Suppressor macrophage treated with lipopolysaccharide for 1 hour (primary cell): Measurements from ENCODE around the gene LRP8.

Experiments used
- DNase-seq, 3 donors: peaks; one replicate each; pipeline ENCODE4 v3.0.0-alpha.2; 2020 to 2022

LRP8 gene

DNA sequence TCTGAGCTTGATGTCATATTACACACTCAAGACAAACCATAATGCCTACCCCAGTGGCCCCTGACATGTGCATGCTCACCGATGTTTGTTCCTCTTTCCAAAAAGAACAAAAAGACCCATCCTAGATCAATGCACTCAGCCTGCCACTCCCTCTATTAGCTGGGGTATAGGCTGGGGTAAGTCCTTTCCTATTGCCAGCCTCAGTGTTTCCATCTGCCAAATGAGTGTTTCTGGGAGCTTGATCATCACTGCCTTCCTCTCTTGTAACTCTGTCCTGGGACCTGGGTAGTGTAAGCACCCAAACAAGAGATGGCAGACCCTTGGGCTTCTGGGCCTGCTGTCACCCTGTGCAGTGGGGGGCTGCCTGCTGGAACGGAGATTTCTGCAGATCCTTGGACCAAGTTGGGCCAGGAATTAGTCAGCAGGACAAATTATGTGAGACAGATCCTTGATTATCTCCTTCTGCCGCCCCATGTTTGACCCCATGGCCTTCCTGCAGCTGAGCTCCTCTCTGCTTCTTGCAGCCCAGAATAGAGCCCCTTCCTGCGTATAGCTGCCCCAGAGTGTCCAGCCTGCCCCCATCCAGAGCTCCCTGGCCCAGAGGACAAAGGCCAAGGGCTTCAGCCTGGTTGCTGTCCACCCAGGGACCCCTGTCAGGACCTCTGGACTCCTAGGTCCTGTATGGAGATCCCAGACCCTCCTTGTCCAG, 31.5 kb upstream of the LRP8 start:
- DNase-seq, result no peak

DNA sequence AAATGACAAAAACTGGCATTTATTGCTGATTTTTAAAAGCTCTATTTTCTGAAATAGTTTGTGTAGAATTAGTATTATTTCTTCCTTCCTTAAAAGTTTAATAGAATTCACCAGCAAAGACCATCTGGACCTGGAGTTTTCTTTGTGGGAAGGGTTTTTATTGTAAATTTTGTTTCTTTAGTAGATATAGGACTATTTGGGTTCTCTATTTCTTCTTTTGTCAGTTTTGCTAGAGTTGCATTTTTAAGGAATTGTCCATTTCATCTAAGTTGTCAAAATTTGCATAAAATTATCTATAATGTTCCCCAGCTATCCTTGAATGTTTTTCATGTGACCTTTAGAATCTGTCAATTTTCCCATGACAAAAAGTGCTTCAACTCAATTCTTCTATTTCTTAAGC, 28.8 kb upstream of the LRP8 start:
- DNase-seq, result no peak

DNA sequence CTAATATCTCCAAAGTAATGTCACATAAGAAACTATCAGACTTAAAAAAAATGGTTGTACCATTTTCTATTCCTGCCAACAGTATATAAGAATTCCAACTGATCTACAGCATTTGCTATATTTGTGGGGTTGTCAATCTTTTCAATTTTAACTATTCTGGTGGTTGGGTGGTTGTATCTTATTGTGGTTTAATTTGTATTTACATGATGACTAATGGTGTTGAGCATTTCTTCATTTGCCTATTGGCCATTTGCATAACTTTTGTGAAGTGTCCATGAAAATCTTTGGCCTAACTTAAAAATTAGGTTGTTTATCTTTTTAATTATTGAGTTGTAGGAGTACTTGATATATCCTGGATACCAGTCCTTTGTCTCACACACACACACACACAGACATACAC, 26.2 kb upstream of the LRP8 start:
- no peak for DNase-seq

DNA sequence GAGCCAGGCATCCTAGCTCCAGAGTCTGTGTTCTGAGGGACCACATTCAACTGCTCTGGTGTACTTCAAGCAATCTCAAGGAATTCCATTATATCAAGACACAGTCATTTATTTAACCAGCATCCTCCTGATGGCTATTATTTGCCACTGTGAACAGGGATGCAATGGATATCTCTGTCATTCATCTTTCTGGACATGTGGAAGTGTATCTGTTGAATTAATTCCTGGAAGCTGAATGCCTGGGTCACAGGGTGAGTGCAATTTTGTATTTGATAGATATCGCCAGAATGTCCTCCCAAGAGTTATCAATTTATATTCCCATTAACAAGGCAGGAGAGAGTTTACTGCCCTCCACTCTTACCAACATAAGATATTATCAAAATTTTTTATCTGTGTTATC, 24.7 kb upstream of the LRP8 start:
- DNase-seq, result no peak

DNA sequence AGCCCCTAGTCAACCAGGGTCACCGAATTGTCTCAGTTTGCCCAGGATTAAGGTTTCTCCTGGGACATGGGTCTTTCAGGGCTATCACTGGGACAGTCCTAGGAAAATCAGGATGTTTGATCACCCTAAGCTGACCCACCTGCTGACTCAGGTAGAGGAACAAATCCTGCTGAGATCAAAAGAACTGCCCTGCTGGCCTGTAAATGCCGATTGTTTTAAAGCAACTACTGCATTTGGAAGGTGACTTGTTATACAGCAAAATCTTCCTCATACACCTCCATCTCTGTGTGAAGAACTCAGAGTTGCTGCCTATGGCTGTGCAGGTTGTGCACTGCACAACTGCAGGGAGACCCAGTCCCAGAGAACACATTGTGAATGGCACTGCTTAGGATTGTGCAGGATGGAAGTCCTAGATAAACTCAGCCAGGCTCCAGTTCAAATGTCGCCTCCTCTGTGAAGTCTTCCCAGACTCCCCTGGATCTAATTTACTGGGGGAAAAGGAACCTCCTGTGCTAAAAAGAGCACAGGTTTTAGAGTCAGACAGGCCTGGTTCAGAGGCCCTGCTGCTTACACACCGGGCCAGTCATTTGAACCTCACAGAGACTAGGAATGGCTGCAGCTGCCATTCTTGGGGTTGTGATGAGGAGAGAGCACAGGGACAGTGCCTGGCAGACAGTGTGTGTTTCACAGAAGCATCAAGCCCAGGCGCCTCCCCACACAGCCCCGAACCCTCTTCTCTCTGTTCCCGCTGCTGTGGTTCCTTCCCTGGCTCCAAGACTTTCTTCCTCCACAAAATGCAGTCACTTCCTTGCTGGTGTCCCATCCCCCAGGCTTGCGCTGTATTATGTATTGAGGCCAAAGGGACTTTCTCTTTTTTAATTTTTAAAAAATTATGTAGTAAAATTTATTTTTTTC, 23.2 kb upstream of the LRP8 start:
- DNase-seq, result no peak

DNA sequence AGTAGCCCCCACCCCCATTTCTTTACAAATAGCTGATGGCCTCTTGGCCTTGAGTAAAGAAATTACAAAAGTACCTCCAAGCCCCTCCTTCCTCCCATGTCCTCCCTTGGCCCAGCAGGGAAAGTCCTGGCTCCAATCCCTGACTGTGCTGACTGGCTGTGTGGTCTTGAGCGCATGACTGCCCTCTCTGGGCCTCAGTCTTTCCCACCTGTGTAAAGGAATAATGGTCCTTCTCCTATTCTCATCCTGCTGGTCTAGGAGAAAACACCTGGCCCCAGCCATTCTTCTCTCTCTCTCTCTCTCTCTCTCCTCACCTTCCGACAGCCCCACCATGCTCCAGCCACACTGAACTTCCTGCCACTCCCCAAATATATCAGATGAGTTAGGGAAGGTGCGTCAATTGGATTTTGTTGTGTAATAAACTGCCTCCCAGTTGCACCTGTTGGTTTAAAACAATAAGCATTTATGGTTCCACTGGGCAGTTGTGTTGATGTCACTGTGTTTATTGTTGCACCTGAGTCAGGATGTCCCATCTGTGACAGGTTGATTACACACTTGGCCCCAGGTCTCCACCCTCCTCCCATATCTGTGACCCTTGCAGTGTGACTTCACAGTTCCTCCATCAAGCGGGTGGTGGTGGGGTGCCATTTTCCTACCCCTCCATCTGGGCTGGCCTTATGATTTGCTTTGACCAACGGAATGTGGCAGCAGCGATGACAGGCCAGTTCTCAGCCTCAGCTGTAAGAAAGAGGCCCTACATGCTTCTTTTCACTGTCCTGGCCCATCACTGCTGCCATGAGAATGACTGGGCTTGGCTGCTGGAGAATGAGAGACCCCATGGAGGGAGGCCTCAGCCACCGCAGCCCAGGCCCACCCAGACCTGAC, 22.3 kb upstream of the LRP8 start:
- no peak for DNase-seq

DNA sequence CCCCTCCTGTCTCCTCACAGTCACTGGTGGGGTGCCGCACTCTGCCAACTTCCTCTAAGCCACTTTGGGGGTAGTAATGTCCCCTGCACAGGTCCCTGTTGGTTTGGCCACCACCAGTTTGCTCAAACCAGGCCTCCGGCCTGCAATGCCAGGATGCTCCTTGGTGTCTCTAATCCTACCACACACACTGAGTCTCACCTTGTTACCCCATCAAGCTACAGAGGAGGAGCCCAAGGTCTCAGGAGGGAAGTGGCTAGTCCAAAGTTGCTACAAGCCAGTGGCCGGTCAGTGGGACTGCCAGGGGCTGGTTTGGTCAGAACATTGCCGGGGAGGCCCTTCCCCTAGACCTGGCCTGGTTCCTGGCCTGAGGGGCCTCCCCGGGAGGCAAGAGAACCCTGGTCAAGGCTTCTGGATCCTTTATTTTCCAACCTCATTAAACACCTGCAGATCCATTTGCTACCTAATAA, 21.5 kb upstream of the LRP8 start:
- no peak for DNase-seq

DNA sequence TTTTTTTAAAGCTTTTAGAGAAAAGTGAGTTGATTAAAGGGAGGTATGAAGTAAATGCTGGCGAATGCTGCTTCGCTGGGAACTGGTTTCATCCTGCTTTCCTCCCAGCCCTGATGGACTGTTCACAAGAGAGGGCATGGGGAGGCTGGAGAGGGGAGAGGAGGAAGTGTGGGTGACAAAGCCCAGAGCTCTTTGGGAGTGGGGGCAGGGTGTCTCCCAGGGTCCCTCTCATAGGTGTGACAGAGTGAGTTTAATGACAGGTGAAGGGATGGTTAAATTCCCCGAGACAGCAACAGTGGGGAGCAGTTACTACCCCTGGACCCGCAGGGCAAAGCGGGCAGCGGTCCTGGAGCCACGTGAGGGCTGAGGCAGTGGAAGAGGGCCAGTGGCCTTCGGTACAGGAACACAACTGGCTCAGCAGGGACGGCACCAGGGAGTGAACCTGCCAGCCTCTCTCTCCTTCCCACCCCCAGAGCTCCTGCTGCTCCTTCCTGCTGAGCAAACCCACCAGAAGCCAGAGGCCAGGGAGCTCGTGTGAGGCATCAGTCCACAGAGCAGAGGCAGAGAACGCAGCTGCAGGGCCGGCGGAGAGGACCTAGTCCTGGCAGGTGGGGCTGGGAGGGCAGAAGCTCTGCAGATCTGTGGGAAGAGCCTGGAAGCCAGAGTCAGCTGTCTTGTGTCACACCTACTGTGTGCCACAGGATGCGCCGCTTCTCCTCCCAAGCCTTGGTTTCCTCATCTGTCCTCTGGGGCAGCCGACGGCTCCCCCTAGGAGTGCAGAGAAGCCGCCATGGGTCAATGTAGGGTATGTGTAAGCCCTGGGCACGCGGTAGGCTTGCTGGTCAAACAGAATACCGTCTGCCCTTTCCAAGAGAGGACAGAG, 20.9 kb upstream of the LRP8 start:
- no peak for DNase-seq

DNA sequence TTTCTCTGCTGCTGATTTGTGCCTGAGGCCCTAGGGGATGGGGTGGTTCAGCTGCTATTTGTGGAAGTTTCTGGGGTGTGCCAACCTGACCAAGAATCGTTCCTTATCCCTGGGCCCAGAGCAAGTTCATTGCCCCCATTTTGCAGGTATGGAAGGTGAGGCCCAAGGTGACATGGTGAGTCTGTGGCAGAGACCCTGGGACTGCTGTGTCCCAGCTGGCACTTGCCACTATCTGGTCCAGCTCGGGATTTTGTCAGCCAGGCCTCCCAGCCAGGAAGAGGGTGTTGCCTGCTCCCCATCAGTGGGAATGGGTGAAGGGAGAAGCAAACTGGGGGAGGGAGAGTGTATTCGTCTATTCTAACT, 18.9 kb upstream of the LRP8 start:
- DNase-seq, result no peak

DNA sequence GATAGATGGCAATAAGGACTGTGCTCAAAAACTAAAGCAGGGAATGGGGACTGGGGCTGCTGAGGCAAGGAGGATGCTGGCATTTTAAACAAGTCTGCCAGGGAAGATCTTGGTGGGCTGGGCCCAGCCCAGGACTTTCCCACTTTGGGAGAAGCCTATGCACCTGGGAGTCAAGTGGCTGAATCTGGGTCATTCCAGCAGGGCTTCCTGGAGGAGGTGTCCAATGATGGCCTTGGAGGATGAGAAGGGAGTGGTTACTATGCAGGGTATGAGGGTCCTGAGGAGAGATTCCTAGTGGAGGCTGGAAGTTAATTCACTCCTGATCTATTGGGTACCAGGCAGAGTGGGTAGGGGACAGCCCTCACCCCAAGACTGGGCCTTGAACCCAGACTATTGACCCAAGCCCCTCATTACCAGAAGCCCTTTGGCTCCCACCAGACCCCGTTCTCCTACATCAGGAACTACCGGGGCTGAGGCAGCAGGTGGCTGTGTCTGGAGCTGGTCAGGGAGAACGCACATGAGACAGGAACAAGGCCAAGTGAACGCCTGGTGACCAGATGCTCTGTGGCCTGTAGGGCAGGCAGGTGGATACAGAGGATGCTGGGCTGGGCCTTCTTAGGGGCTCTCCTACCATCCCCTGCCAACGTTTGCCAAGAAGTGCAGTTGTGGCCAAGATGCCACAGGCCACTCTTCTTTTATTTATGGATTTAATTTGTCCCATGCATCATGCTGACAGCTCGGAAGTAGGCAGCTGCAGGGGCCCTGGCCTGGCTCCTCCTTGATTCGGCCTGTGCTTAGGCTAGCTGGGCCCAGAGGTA, 18.3 kb upstream of the LRP8 start:
- DNase-seq, result no peak

DNA sequence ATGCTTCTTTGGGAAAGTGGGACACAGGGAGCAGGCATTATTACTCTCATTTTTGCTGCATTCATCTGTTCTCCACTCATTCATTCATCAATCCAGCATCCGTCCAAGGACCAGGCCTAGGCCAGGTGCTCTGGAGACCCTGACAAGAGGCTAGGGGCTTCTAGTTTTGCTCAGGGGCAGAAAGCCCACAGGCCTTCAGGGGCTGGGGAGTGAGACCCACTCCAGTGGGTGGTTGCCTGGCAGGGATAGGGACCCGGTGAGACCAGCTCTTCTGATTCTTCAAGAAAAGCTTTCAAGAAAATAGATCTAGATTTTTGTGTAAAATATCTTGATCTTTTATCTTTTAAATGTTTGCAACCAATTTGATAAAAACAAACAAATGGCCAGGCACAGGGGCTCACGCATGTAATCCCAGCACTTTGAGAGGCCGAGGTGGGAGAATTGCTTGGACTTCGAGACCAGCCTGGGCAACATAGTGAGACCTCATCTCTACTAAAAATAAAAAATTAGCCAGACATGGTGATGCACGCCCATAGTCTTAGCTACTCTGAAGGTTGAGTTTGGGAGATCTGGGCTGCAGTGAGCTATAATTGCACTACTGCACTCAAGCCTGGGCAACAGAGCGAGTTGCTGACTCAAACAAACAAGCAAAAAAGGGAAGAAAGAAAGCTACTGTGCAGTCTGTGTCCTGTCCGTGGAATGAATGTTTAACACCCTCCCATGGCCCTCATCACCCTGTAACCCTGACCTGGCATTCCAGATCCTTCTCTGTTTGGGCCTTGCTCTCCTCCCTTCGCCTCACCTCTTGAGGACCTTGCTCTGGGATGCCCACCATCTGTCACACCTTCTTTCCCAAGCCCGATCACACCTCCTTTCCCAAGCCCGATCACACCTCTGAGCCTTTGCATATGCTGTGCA, 17.3 kb upstream of the LRP8 start:
- no peak for DNase-seq

DNA sequence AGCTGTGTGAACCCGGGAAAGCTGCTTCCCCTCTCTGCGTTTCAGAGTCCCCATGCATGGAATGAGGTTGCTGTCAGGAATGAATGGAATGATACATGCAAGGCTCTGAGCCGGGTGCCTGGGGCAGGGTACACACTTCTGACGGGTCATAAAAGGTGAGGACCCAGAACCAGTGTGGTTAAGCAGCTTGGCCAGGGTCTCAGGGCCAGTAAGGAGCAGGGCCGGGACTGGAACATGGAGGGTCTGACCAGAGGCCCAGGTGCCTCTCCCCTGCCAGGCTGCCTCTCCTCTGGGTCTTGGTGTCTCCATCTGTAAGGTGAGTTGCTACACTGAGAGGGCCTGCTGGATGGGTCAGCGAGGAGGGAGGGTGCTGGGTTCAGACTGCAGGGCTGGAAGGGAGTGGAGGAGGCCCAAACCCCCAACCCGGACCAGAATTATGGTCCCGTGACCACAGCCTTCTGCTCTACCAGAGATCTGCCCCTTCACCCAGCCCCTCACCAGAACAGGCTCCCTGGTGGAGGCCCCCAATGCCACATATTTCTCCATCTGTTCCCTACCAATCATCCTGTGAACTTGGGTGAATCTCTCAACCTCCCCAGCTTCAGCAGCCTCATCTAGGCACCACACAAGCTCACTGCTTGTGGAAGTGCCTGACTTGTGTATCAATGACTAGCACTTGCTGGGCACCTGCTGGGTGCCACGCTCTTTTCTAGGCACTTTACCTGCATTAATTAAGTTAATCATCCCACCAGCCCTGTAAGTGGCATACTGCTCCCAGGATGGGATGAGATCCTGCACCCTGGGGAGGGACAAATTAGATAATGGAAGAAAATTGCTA, 16.2 kb upstream of the LRP8 start:
- DNase-seq, result no peak

DNA sequence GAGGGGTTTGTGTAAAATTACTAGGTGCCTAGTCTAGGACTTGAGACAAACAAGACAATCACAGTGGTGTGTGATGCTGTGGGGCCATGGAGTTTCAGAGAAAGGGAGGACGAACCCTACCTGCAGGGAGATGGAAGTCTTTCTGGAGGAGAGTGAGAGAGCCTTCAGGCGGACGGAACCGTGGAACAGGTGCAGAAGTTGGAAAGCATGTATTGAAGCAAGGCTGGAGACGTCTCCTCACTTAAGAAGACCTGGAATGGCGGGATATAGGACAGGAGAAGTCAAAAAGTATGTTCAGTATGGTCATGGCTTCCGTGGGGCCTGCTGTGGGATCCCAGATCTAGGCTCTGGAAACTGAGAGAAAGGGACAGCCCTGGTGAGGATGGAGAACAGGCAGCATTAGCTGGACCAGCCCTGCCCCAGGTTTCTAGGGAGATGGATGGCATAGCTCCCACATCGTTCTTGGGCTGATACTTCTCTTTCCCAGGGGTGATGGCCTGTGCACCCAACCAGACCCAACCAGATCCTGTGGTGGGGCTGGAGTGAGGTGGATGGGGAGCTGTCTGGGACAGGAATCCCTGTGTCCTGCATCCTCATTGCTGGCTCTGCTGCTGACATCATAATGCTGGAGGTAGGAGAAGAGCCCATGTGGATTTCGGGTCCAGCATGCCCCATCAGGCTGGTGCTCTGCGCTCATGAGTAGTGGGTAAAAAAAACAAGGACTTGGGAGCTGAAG, 15.0 kb upstream of the LRP8 start:
- no peak for DNase-seq

DNA sequence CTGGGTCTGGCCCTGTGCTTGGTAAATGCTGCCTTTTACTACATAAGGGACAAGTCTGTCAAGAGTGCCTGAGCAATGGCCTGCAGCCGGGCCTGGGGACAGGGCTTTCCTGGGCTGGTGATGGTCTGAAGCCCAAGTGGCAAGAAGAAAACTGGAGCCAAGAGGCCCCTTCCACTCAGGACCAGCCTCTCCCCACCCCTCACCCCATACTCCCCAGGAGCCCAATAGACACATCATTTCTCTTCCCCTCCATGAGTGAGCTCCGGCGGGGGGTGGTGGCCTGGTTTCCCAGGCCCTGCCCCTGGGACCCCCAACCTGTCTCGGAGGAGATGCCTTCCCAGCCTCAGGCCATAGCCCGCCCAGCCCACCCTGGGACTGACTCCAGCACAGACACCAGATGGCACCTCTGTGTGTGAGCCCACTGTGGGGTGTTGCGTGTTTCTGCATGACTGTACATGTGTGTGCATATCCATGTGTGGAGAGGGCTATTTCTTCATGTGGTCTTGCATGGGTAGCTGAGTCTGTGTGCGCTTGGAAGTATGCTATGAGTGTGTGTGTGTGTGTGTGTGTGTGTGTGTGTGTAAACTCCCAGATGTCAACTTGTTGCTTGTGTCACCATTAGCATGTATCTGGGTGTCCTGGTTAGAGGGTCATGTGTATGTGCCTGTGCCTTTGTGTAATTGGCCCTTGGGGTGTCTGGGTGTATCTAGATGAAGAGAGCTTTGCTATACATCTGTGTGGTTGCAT, 14.3 kb upstream of the LRP8 start:
- no peak for DNase-seq

DNA sequence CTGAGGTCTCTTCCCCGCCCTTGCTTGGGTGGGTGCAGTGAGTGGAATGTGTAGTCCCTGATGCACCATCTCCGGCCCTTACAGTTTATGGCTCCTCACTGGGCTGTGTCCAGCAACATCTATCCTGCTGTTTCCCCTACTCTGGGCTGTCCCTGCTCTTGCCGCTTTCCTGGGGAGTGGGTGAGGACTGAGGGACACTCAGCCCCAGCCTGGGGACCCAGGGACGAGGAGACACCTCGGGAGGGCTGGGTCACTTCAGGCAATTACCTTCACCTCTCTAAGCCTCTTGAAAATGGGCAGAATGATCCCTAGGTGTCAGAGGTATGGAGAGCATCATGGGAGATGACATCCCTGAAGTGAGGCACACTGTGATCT, 13.6 kb upstream of the LRP8 start:
- no peak for DNase-seq

DNA sequence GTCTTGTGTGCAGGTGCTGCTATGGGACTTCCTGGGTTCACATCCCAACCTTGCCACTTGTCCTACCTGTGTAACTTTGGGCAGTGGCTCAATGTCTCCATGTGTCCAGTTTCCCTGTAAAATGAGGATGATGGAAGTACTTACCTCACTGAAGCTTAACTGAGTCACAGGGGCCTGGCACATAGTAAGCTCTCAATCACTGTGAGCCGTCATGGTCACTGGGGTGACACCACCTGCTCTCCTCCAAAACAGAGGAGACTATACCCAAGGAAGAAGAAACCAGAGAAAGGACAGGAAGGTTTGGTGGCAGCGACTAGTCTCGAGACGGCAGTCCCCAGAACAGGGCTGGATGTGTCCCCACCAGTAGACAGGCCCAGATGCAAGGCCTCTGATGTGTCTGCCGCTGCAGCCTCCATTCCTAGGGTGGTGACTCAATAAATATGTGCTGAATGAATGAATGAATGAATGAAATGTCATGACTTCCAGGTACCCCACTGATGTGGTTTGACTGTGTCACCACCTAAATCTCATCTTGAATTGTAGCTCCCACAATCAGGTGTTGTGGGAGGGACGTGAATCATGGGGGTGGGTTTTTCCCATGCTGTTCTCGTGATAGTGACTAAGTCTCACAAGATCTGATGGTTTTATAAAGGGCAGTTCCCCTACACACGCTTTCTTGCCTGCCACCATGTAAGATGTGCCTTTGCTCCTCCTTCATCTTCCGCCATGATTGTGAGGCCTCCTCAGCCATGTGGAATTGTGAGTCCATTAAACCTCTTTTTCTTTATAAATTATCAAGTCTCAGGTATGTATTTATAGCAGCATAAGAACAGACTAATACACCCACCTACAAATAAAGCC, 13.0 kb upstream of the LRP8 start:
- DNase-seq, result peak; percentile 27 to 35 (median 28)
